Muscle layer of colon (tissue), 2 donors: ENCODE data around the gene TMEM259.

Experiments used
- H3K27ac ChIP-seq: one replicate; pipeline ENCODE4 v1.7.0; 2013; ENCODE audit warnings: low read depth, mild to moderate bottlenecking, low read length, moderate library complexity
- H3K27me3 ChIP-seq, 2 donors: one replicate each; pipeline ENCODE4 v1.7.0; 2013; ENCODE audit warnings: low read length in 2 of 2, mild to moderate bottlenecking in 2 of 2; ENCODE audit not compliant: insufficient read depth in 2 of 2, control insufficient read depth in 1 of 2
- H3K36me3 ChIP-seq: one replicate; pipeline ENCODE4 v1.7.0; 2013; ENCODE audit warnings: mild to moderate bottlenecking, low read length; ENCODE audit not compliant: insufficient read depth
- H3K4me1 ChIP-seq: one replicate; pipeline ENCODE4 v1.7.0; 2013; ENCODE audit warnings: mild to moderate bottlenecking, low read length; ENCODE audit not compliant: insufficient read depth
- H3K4me3 ChIP-seq, 2 donors: one replicate each; pipeline ENCODE4 v1.7.0; 2013; ENCODE audit warnings: low read length in 2 of 2, low read depth in 1 of 2, mild to moderate bottlenecking in 1 of 2, moderate library complexity in 1 of 2
- H3K9ac ChIP-seq: one replicate; pipeline ENCODE4 v1.7.0; 2013; ENCODE audit warnings: low read length
- H3K9me3 ChIP-seq: one replicate; pipeline ENCODE4 v1.7.0; 2013; ENCODE audit warnings: mild to moderate bottlenecking, low read length
- donor health status: abdominal sarcoma.
- donor health status: Adenocarcinoma of cecum.

The TMEM259 gene

DNA sequence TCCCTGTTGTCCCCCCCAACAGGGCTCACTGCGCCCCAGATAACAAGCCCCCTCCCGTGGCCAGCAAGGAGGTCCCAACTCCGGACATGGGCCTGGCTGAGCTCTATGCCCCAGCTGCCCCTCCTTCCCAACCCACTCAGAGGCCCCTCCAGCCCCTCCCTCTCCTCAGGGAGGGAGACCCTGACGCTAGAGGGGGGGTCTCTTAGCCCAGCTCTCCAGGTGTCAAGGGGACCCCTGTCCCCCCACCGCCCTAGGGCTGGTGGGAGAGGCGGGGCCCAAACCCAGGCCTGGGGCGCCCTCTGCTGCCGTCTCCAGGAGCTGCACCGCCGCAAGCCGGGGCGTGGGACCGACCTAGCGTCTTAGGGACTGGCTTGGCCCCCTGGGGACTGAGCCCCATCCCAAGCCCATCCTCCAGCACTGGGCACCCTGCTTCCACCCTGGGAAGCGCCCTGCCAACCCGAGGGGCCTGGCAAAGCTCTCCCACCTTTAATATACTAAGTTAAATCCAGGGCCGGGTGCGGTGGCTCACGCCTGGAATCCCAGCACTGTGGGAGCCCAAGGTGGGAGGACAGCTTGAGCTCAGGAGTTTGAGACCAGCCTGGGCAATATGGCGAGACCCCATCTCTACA is 19.3 kb downstream of the TMEM259 start:
- no peak overlapping the region for H3K27ac ChIP-seq
- no peaks in the 10 kb centered on the region for H3K36me3 ChIP-seq
- peaks cover 24 to 63% of the 10 kb centered on the region in 2 donors for H3K27me3 ChIP-seq
- H3K9ac ChIP-seq, result no peak overlapping the region
- H3K4me3 ChIP-seq, result no peak overlapping the region
- H3K9me3 ChIP-seq, result no peaks in the 10 kb centered on the region
- peaks cover 5% of the 10 kb centered on the region for H3K4me1 ChIP-seq

DNA sequence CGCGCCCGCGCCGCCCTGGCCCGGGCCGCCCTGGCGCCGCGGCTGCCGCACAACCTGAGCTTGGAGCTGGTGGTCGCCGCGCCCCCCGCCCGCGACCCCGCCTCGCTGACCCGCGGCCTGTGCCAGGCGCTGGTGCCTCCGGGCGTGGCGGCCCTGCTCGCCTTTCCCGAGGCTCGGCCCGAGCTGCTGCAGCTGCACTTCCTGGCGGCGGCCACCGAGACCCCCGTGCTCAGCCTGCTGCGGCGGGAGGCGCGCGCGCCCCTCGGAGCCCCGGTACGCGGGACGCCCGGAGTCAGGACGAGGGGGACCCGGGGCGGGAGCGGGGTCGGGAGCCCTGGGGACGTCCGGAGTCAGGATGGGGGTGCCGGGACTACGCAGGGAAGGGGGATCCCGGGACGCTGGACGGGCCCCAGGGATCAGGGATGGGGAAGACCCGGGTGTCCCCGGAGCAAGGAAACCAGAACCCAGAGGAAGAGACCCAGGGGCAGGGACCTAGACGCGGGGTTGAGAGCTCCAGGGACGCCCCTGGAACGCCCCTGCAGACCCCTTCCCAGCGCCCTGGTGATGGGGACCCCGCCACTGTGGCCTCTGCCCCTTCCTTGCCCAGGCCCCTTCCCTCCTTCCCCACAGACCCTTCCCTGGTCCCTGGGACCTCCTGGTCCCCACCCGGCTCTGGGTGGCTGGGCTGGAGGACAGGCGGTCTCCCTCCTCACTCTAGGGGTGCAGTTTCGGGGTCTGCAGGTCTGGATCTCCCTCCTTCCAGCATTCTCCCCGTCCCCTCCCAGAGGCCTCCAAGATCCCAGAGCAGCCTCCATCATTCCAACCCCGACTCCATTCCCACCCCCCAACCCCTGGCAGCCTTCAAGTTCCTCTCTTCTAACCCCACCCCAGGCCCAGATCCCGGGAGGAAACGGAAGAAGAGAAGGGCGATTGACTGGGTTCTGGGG is 20.1 kb downstream of the TMEM259 start:
- Histone ChIP-seq H3K4me3 (no peak overlapping the region), H3K27ac (no peak overlapping the region), H3K36me3 (no peaks in the 10 kb centered on the region), H3K27me3 (peaks cover 27 to 71% of the 10 kb centered on the region in 2 donors), H3K4me1 (peaks cover 5% of the 10 kb centered on the region), H3K9ac (no peak overlapping the region), H3K9me3 (no peaks in the 10 kb centered on the region)

DNA sequence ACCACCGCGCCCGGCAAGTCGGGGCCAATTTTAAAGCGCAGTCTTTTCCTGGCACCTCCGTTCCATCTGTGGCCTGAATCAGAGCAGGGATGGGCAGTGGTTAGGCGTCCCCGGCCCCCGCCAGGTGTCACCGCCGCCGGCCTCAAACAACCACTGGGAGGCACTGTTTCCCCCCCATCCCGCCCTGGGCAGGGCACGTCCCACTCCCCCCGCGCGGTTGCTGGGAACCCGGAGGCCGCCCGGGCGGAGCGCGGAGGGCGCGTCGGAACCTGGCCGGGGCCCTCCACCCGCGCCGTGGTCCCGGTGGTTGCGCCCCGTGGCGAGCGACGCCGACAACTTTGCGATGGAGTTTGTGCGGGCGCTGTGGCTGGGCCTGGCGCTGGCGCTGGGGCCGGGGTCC is 20.8 kb downstream of the TMEM259 start, which contains the start of gene GRIN3B:
Gene GRIN3B, plus strand, starts transcription at position 325 of the 400 bp plus-strand sequence. Its CDS starts 19 bp downstream, at position 344.
- no peak within 1 kb of the TSS for H3K27ac ChIP-seq
- H3K4me3 ChIP-seq, result no peak within 1 kb of the TSS
- H3K27me3 ChIP-seq, result peaks cover 32 to 78% of the 10 kb centered on the region in 2 donors
- H3K4me1 ChIP-seq, result peaks cover 5% of the 10 kb centered on the region
- no peaks in the 10 kb centered on the region for H3K9me3 ChIP-seq
- no peak within 1 kb of the TSS for H3K9ac ChIP-seq
- H3K36me3 ChIP-seq, result no peaks in the 10 kb centered on the region

DNA sequence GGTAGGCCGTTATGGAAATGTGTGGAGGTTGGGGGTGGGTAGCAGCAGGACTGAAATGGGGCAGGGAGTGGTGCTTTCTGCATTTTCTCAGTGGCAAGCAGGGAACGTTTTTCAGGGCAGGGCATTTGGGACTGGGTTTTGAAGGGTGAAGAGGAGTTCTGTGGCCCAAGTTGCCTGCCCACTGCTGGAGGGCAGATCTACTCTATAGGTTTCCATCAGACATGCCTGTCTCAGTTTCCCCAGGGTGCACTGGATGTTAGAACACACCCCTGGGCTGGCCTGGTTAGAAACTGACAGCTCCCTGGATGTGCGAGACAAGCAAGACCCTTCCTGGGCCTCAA is 21.6 kb downstream of the TMEM259 start:
- Histone ChIP-seq H3K27me3 (peaks cover 32 to 86% of the 10 kb centered on the region in 2 donors), H3K9me3 (no peaks in the 10 kb centered on the region), H3K36me3 (no peaks in the 10 kb centered on the region), H3K9ac (no peak overlapping the region), H3K27ac (no peak overlapping the region), H3K4me1 (peaks cover 5% of the 10 kb centered on the region), H3K4me3 (no peak overlapping the region)

DNA sequence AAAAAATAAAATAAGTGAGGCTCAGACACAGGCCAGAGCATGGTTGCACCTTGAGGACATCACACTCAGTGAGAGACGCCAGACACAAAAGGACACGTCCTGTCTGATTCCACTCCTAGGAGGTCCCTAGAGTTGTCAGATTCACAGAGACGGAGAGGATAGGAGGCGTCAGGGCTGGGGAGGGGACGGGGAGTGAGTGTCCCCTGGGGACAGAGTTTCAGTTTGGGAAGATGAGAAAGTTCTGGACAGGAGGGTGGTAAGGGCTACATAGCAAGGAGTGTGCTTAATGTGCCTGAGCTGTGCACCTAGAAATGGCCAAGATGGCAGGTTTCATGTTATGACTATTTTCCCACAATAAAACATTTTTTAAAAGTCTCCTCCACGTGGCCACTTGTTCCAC is 22.9 kb downstream of the TMEM259 start:
- H3K9ac ChIP-seq, result no peak overlapping the region
- no peak overlapping the region for H3K27ac ChIP-seq
- H3K36me3 ChIP-seq, result peaks cover 10% of the 10 kb centered on the region
- no peaks in the 10 kb centered on the region for H3K9me3 ChIP-seq
- peaks cover 5% of the 10 kb centered on the region for H3K4me1 ChIP-seq
- H3K27me3 ChIP-seq, result peaks cover 32 to 84% of the 10 kb centered on the region in 2 donors
- H3K4me3 ChIP-seq, result no peak overlapping the region

DNA sequence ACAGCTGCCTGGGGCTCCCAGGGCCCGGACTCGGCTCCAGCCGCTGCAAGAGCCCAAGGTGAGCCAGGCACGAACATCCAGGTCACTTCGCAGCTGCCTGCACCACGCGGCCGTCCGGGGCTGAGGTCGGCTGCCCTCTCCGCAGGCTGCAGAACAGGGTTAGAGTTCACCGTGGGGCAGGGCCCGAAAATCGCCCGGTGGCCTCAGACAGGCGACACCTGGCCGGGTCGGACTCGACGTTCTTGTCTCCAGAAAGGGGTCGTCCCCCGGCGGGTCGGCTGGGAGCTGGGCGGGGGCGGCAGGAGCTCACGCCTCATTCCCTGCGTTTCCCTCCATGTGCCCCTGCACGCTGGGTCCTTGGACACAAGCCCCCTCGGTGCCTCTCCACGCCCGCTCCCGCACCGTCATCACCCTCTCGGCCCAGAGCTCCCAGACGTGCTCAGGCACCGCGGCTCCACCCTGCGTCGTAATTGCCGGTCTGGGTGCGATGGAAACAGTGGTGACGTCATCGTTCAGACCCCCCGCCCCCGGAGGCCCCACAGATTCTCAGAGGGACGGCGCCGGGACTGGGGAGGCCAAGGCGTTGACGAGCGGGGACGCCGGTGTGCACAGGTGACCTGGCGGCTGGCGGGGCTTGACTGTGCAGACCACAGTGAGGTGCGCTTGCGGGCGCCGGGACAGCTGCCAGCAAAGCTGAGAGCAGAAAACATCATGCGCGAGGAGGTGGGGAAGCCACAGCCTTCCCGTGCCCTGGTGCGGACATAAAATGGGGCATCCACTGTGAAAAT is 24.7 kb downstream of the TMEM259 start:
- Histone ChIP-seq H3K27ac (no peak overlapping the region), H3K9ac (no peak overlapping the region), H3K27me3 (peaks cover 28 to 68% of the 10 kb centered on the region in 2 donors), H3K4me1 (peaks cover 2% of the 10 kb centered on the region), H3K4me3 (no peak overlapping the region), H3K9me3 (no peaks in the 10 kb centered on the region), H3K36me3 (peaks cover 12% of the 10 kb centered on the region)

DNA sequence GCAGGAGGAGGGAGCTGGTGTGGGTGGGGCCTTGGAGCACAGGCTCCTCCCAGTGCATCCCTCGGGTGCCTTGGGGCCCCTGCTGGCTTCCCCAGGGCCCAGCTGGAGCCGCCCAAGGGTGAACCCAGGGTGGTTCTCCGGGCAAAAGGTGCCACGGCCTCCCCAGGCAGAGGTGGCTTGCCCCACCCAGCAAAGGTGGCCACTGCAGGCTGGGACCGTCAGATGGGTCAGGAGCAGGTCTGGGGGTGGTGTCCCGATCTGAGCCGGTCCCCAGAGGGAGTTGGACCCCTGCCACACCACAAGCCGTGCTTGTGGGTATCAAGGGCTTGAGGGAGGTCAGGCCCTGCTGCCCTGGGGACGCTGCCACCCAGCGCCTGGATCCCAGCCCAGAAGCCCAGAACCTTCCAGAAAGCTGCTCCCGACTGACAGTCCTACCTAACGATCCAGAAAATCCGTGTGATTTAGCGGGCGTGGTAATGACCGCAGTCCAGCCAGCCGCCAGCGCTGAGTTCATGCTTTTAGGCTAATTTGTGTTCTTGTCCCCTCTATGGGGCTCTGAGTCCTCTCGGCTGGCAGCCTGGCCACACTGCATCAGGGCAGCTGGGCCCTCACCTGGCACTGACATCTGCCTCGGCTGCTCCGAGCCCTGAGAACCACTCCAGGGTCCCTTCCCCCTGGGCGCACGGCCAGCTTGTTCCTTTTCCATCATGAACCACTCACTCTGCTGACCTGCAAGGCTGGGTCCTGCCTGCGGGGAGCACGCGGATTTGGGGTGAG is 25.7 kb downstream of the TMEM259 start:
- Histone ChIP-seq H3K4me1 (no peaks in the 10 kb centered on the region), H3K36me3 (peaks cover 12% of the 10 kb centered on the region), H3K9me3 (no peaks in the 10 kb centered on the region), H3K9ac (no peak overlapping the region), H3K27me3 (peaks cover 25 to 62% of the 10 kb centered on the region in 2 donors), H3K27ac (no peak overlapping the region), H3K4me3 (no peak overlapping the region)

DNA sequence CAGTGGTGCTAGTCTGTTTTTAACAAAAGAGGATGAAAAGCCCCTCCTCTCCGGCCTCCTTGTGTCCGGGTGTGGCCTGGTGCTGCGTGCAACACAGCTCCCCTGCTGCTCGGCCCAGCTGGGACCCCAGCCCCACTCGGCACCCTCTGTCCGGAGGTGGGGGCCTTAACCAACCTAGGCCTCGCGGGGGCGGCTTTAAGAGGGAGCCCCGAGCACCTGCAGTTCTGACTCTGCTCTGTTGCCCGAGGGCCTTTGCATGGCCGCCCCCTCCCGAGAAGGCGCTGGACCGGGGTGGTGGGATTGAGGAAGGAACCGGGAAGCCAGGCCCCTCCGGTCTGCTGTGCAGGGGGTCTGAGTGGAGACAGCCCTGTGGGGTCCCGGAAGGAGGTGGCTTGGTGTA is 26.4 kb downstream of the TMEM259 start:
- no peak overlapping the region for H3K9ac ChIP-seq
- peaks cover 17% of the 10 kb centered on the region for H3K36me3 ChIP-seq
- peaks cover 25 to 55% of the 10 kb centered on the region in 2 donors for H3K27me3 ChIP-seq
- no peak overlapping the region for H3K27ac ChIP-seq
- no peaks in the 10 kb centered on the region for H3K9me3 ChIP-seq
- no peak overlapping the region for H3K4me3 ChIP-seq
- H3K4me1 ChIP-seq, result no peaks in the 10 kb centered on the region

DNA sequence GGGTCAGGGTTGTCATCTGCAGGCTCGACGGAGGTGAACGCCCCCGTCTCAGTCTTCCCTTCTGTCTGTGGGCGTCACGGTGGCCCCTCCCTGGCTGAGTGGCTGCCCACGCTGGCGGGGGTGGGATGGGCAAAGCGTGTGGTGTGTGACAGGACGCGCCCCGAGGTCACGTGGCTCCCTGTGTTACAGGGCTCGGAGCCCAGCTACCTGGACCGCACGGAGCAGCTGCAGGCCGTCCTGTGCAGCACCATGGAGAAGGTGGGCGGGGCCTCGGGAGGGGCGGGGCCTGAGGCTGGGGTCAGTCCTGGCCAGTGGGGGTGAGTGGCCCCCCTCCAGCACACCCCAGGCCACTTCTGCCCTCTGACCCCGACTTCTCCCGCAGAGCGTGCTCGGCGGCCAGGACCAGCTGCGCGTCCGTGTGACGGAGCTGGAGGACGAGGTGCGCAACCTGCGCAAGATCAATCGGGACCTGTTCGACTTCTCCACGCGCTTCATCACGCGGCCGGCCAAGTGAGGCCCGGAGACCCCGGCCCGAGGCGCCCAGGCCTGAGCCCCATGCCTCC is 27.0 kb downstream of the TMEM259 start:
- H3K9me3 ChIP-seq, result no peaks in the 10 kb centered on the region
- peaks cover 17% of the 10 kb centered on the region for H3K36me3 ChIP-seq
- H3K27ac ChIP-seq, result no peak overlapping the region
- H3K4me1 ChIP-seq, result no peaks in the 10 kb centered on the region
- no peak overlapping the region for H3K4me3 ChIP-seq
- peaks cover 19 to 49% of the 10 kb centered on the region in 2 donors for H3K27me3 ChIP-seq
- H3K9ac ChIP-seq, result no peak overlapping the region

DNA sequence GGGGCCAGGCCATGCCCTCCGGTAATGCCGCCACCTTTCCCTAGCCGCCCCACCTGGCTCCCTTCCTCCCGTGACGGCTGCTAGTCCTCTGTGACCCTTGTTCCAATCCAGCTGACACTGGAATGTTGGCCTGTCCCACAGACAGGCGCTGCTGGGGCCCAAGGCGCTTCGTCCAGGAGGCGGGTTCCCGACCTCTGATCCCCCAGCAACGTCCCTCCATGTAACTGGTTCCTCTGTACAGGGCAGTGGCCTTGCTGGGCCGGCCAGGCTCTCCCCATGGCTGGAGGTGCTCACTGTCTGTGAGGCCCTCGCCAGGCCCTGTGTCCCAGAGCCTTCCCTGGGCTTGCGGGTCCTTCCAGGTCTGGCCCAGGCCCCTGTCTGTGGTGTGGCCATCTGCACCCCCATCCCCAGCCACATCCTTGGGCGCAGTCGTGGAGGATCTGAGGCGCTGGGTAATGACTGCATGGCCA is 27.5 kb downstream of the TMEM259 start:
- Histone ChIP-seq H3K36me3 (peaks cover 17% of the 10 kb centered on the region), H3K4me3 (no peak overlapping the region), H3K9me3 (no peaks in the 10 kb centered on the region), H3K27ac (no peak overlapping the region), H3K4me1 (no peaks in the 10 kb centered on the region), H3K27me3 (peaks cover 14 to 44% of the 10 kb centered on the region in 2 donors), H3K9ac (no peak overlapping the region)
